A673 (cell line): ENCODE results near the gene MMD. TPM values are rescaled to one million over a fixed set of nuclear protein-coding genes. Genes with fewer than 3 reads are reported as not detected.
"Not testable (repeated sequence)": the region's sequence is repeated elsewhere in the genome, so short reads cannot be mapped to it uniquely, and the experiment has no call there.

Source experiments
- BruUV-seq: library from RNA; stranded (reverse); fragments of 400-500 nt; replicated peaks from 2 replicates; lab custom pipeline; 2021; lab: Mats Ljungman, UMichigan
- CTCF ChIA-PET: fragments of 300-600 bp; sonication (Branson Sonifier 250); formaldehyde crosslinking; loops from one replicate; lab custom pipeline; 2022; ENCODE audit warnings: antibody characterized with exemption; lab: Charles Lee
- POLR2A ChIA-PET: fragments of 300-600 bp; sonication (Branson Sonifier 250); formaldehyde crosslinking; loops from one replicate; lab custom pipeline; 2022; ENCODE audit warnings: antibody characterized with exemption; ENCODE audit not compliant: low non-redundant PET; lab: Charles Lee
- DNase-seq: peaks from one replicate; pipeline ENCODE4 v3.0.0-alpha.2; 2015; ENCODE audit warnings: low spot score
- H3K27ac ChIP-seq: fragments of 200-600 bp; sonication (generic); 2 replicates; pipeline ENCODE4 v1.5.1; 2016; ENCODE audit warnings: mixed run types, low read depth, mild to moderate bottlenecking, mixed read lengths, antibody characterized with exemption, low read length; ENCODE audit not compliant: poor library complexity, severe bottlenecking
- H3K27me3 ChIP-seq: fragments of 200-600 bp; sonication (generic); replicated peaks from 2 replicates; pipeline ENCODE4 v1.6.1; 2017; ENCODE audit warnings: mixed run types, low read depth, mild to moderate bottlenecking, mixed read lengths, antibody characterized with exemption, low read length; ENCODE audit not compliant: insufficient read depth, poor library complexity
- H3K36me3 ChIP-seq: fragments of 200-600 bp; sonication (generic); 2 replicates; pipeline ENCODE4 v1.6.1; 2016; ENCODE audit warnings: mixed run types, mild to moderate bottlenecking, mixed read lengths, antibody characterized with exemption, low read length; ENCODE audit not compliant: insufficient read depth, poor library complexity, severe bottlenecking
- H3K4me1 ChIP-seq: fragments of 200-600 bp; sonication (generic); 2 replicates; pipeline ENCODE4 v1.6.1; 2017; ENCODE audit warnings: mixed run types, mild to moderate bottlenecking, mixed read lengths, antibody characterized with exemption, low read length; ENCODE audit not compliant: insufficient read depth, poor library complexity, severe bottlenecking
- H3K4me3 ChIP-seq: fragments of 200-600 bp; sonication (generic); 2 replicates; pipeline ENCODE4 v1.5.1; 2016; ENCODE audit warnings: low read depth, mixed run types, mild to moderate bottlenecking, mixed read lengths, low read length; ENCODE audit not compliant: poor library complexity, severe bottlenecking
- H3K9me3 ChIP-seq: fragments of 200-600 bp; sonication (generic); 2 replicates; pipeline ENCODE4 v1.6.1; 2016; ENCODE audit warnings: mixed run types, low read depth, mild to moderate bottlenecking, mixed read lengths, antibody characterized with exemption, low read length; ENCODE audit not compliant: poor library complexity, severe bottlenecking
- EZH2 ChIP-seq: fragments of 200-600 bp; sonication (generic); IDR thresholded peaks from 2 replicates; pipeline ENCODE4 v1.6.1; 2017; ENCODE audit warnings: borderline replicate concordance, low read depth, mild to moderate bottlenecking, mixed read lengths, antibody characterized with exemption, low read length; ENCODE audit not compliant: poor library complexity, severe bottlenecking
- intact Hi-C: fragments of 100-400 bp; cut with micrococcal nuclease; formaldehyde crosslinking; loops from one replicate; pipeline ENCODE4 v1.10.0; 2022; ENCODE audit not compliant: unreplicated experiment
- total RNA-seq: library from RNA; stranded (reverse); gene quantifications from 2 replicates; pipeline ENCODE4 v1.2.3, GENCODE V29; 2021
- TF ChIP-seq, protein P1 (sequence below): fragments of 300-800, 200-600 bp; sonication (generic); conservative IDR thresholded peaks from 2 replicates; pipeline ENCODE4 v1.5.1; 2017; ENCODE audit warnings: low read depth, mild to moderate bottlenecking, antibody characterized with exemption, low read length, moderate library complexity, mixed read lengths

MMD gene
- total RNA-seq, 1 experiment from 2014 or later = 24.9 TPM

GRCh38 chr17:55432358-55433028, 10.9 kb upstream of the MMD start:
- Histone ChIP-seq H3K4me1 (peaks cover 15% of the 10 kb centered on the region), H3K9me3 (no peaks in the 10 kb centered on the region), H3K27me3 (no peaks in the 10 kb centered on the region), H3K4me3 (no peak overlapping the region), H3K27ac (no peak overlapping the region), H3K36me3 (no peaks in the 10 kb centered on the region)
- DNase-seq = no peak
- TF ChIP-seq, protein P1, sequence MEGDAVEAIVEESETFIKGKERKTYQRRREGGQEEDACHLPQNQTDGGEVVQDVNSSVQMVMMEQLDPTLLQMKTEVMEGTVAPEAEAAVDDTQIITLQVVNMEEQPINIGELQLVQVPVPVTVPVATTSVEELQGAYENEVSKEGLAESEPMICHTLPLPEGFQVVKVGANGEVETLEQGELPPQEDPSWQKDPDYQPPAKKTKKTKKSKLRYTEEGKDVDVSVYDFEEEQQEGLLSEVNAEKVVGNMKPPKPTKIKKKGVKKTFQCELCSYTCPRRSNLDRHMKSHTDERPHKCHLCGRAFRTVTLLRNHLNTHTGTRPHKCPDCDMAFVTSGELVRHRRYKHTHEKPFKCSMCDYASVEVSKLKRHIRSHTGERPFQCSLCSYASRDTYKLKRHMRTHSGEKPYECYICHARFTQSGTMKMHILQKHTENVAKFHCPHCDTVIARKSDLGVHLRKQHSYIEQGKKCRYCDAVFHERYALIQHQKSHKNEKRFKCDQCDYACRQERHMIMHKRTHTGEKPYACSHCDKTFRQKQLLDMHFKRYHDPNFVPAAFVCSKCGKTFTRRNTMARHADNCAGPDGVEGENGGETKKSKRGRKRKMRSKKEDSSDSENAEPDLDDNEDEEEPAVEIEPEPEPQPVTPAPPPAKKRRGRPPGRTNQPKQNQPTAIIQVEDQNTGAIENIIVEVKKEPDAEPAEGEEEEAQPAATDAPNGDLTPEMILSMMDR = no peak
- TF ChIP-seq EZH2 = no peak
- no TSS peak for BruUV-seq
- ChIA-PET POLR2A (no interaction called here), CTCF (no interaction called here)
- intact Hi-C loops = no loop called here

GRCh38 chr17:55431914-55432313, 10.3 kb upstream of the MMD start:
- intact Hi-C loops, POLR2A ChIA-PET: not testable (repeated sequence)

GRCh38 chr17:55430541-55431288, 9.1 kb upstream of the MMD start:
- Histone ChIP-seq H3K27me3 (no peaks in the 10 kb centered on the region), H3K4me1 (no peaks in the 10 kb centered on the region), H3K9me3 (no peaks in the 10 kb centered on the region), H3K36me3 (no peaks in the 10 kb centered on the region), H3K27ac (no peak overlapping the region), H3K4me3 (no peak overlapping the region)
- BruUV-seq = no TSS peak
- intact Hi-C loops = no loop called here
- CTCF ChIA-PET = no interaction called here
- TF ChIP-seq EZH2 = no peak
- TF ChIP-seq, protein P1 = no peak
- DNase-seq = no peak
- POLR2A ChIA-PET = interaction anchor here (0.6 kb wide), 1 partner anchor 9 kb away, joined by 5 read pairs; no protein-coding TSS in a partner anchor

More at GRCh38 chr17:55431914-55432313, 10.3 kb upstream of the MMD start:
- H3K4me3 ChIP-seq, H3K9me3 ChIP-seq, DNase-seq, H3K27ac ChIP-seq, H3K27me3 ChIP-seq, BruUV-seq, CTCF ChIA-PET, H3K36me3 ChIP-seq, H3K4me1 ChIP-seq: not testable (repeated sequence)

DNA sequence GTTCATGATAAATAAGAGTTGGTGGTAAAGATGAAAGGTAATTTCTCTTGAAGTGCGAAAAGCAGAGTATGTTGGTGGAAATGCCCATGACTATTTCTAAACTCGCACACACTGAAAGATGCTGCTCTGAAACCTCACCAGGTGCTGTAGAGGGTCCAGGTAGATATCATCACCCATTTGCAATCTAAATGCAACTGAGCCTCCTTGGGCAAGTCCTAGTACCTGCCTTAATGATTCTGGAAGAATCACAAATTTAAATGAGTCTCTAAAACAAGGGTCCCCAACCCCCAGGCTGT, 5.9 kb upstream of the MMD start:
- H3K9me3 ChIP-seq = no peaks in the 10 kb centered on the region
- BruUV-seq = no TSS peak
- TF ChIP-seq EZH2 = no peak
- TF ChIP-seq, protein P1 = no peak
- no peaks in the 10 kb centered on the region for H3K36me3 ChIP-seq
- no peak overlapping the region for H3K27ac ChIP-seq
- no peak for DNase-seq
- POLR2A ChIA-PET = no interaction called here
- H3K4me3 ChIP-seq = no peak overlapping the region
- CTCF ChIA-PET = no interaction called here
- intact Hi-C loops = no loop called here
- no peaks in the 10 kb centered on the region for H3K4me1 ChIP-seq
- H3K27me3 ChIP-seq = peaks cover 11% of the 10 kb centered on the region
